Neural progenitor cell (in vitro differentiated cells): ENCODE measurements around the gene CRYZL1.
"Not testable (repeated sequence)": the region's sequence is repeated elsewhere in the genome, so short reads cannot be mapped to it uniquely, and the experiment has no call there.

ENCODE experiments used
- CTCF ChIP-seq: fragments of 200-600 bp; sonication (generic); IDR thresholded peaks from 2 replicates; pipeline ENCODE4 v1.5.1; 2017; ENCODE audit warnings: antibody characterized with exemption, mild to moderate bottlenecking
- EZH2phosphoT487 ChIP-seq: fragments of 200-600 bp; sonication (generic); IDR thresholded peaks from 2 replicates; pipeline ENCODE4 v1.6.1; 2017; ENCODE audit warnings: antibody characterized with exemption

GRCh38 chr21:33676666-33677065, 35.1 kb upstream of the CRYZL1 start:
- TF ChIP-seq CTCF, EZH2phosphoT487: not testable (repeated sequence)
